ENCODE measurements around the gene MKKS. TPM values are rescaled to one million over a fixed set of nuclear protein-coding genes. Genes with fewer than 3 reads are reported as not detected.

MKKS gene
- total RNA-seq, 1 experiment from 2014 or later: 20.9 TPM

- H3K4me3 Mint-ChIP-seq: no peak overlapping the region
- CTCF ChIA-PET: no interaction called here
- no peaks in the 10 kb centered on the region for H3K36me3 Mint-ChIP-seq
- DNase-seq (ENCODE audit: low spot score) (no peak), ATAC-seq (no peak)
- H3K9me3 Mint-ChIP-seq: no peaks in the 10 kb centered on the region
- H3K27ac Mint-ChIP-seq: no peak overlapping the region
- peaks cover 35% of the 10 kb centered on the region for H3K4me1 Mint-ChIP-seq
- POLR2A ChIA-PET: no interaction called here
- H3K27me3 Mint-ChIP-seq (ENCODE audit: low read depth): no peaks in the 10 kb centered on the region
- no peak for TF ChIP-seq ZNF423 (CRISPR knock-in tag; IDR thresholded peaks at IDR 0.05)
- TF ChIP-seq FOXP4 (CRISPR knock-in tag; IDR thresholded peaks at IDR 0.05): no peak
- TF ChIP-seq ZNF281 (CRISPR knock-in tag; IDR thresholded peaks at IDR 0.05): no peak
- no peak for TF ChIP-seq STAT6 (CRISPR knock-in tag; conservative IDR thresholded peaks at IDR 0.05; ENCODE audit: low read depth)
- TF ChIP-seq E2F1 (CRISPR knock-in tag; IDR thresholded peaks at IDR 0.05): no peak
- TF ChIP-seq PREB (CRISPR knock-in tag; IDR thresholded peaks at IDR 0.05; ENCODE audit: borderline replicate concordance): no peak
Measured at GRCh38 chr20:10483691-10484090, 49.7 kb upstream of the MKKS start.

GRCh38 chr20:10481676-10482075 lies 47.7 kb upstream of the MKKS start:
- Mint-ChIP-seq H3K27ac (0 out of 2 replicates have a peak overlapping the region, but pooled peaks have one; percentile 20), H3K4me3 (no peak overlapping the region), H3K36me3 (no peaks in the 10 kb centered on the region), H3K27me3 (ENCODE audit: low read depth) (no peaks in the 10 kb centered on the region), H3K9me3 (no peaks in the 10 kb centered on the region), H3K4me1 (peaks cover 18% of the 10 kb centered on the region)
- CTCF ChIA-PET: no interaction called here
- POLR2A ChIA-PET: no interaction called here
- DNase-seq (ENCODE audit: low spot score) (no peak), ATAC-seq (no peak; the same call in 1 of the 2 replicates)
- TF ChIP-seq AR (CRISPR knock-in tag; IDR thresholded peaks at IDR 0.05): no peak
- no peak for TF ChIP-seq ZNF138 (CRISPR knock-in tag; conservative IDR thresholded peaks at IDR 0.05)
- no peak for TF ChIP-seq ZNF671 (CRISPR knock-in tag; IDR thresholded peaks at IDR 0.05)
- no peak for TF ChIP-seq ZSCAN18 (CRISPR knock-in tag; IDR thresholded peaks at IDR 0.05)
- no peak for TF ChIP-seq CREM (CRISPR knock-in tag; IDR thresholded peaks at IDR 0.05)
- no peak for TF ChIP-seq PRRX2 (CRISPR knock-in tag; IDR thresholded peaks at IDR 0.05)
- no peak for TF ChIP-seq FOXP4 (CRISPR knock-in tag; IDR thresholded peaks at IDR 0.05)
- no peak for TF ChIP-seq KAT7 (CRISPR knock-in tag; IDR thresholded peaks at IDR 0.05; ENCODE audit: borderline replicate concordance)
- no peak for TF ChIP-seq ATF6 (CRISPR knock-in tag; IDR thresholded peaks at IDR 0.05)
- TF ChIP-seq NFE2L1 (CRISPR knock-in tag; IDR thresholded peaks at IDR 0.05): no peak
- TF ChIP-seq ESRRA (CRISPR knock-in tag; IDR thresholded peaks at IDR 0.05; ENCODE audit: borderline replicate concordance): no peak

All from WTC11 (cell line).